ENCODE results near the gene SCYGR7.

DNA sequence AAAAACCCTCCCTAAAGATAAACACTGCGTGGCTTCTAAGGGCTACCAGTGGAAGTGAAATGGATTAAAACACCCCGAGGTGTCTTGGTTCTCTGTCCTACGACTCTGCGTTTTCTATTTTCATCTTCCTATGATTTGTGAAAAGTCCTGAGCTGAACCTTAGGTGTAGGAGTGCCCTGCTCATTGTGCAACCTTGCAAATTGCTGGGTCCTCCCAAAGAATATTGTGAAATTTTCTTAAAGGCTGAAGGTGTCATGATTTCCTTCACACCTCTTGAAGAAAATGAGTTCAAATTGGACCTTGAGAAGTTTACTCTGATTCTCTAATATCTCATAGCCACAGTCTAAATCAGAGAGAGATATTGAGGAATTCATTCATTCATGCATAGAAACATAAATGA lies 8.5 kb upstream of the SCYGR7 start:
- TF ChIP-seq, protein P1, sequence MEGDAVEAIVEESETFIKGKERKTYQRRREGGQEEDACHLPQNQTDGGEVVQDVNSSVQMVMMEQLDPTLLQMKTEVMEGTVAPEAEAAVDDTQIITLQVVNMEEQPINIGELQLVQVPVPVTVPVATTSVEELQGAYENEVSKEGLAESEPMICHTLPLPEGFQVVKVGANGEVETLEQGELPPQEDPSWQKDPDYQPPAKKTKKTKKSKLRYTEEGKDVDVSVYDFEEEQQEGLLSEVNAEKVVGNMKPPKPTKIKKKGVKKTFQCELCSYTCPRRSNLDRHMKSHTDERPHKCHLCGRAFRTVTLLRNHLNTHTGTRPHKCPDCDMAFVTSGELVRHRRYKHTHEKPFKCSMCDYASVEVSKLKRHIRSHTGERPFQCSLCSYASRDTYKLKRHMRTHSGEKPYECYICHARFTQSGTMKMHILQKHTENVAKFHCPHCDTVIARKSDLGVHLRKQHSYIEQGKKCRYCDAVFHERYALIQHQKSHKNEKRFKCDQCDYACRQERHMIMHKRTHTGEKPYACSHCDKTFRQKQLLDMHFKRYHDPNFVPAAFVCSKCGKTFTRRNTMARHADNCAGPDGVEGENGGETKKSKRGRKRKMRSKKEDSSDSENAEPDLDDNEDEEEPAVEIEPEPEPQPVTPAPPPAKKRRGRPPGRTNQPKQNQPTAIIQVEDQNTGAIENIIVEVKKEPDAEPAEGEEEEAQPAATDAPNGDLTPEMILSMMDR (IDR thresholded peaks at IDR 0.05) = no peak
- TF ChIP-seq EZH2 (IDR thresholded peaks at IDR 0.05) (no peak), EZH2phosphoT487 (IDR thresholded peaks at IDR 0.05) (no peak)
